Fibroblast of lung (primary cell): ENCODE data around the gene SIPA1L3. TPM values are rescaled to one million over a fixed set of nuclear protein-coding genes. Genes with fewer than 3 reads are reported as not detected.

Source experiments
- DNase-seq, 2 donors: peaks; one replicate each; pipeline versions ENCODE4 v3.0.0 to v3.0.0-alpha.2; 2010; ENCODE audit warnings: low read depth in 2 of 2
- H2AFZ ChIP-seq: 2 replicates; pipeline ENCODE4 v1.5.1; 2012; ENCODE audit warnings: low read length, control low read depth, inconsistent platforms
- H3K27ac ChIP-seq: 2 replicates; pipeline ENCODE4 v1.5.1; 2011; ENCODE audit warnings: low read length, control low read depth; ENCODE audit not compliant: insufficient read depth
- H3K27me3 ChIP-seq: 2 replicates; pipeline ENCODE4 v1.5.1; 2011; ENCODE audit warnings: mild to moderate bottlenecking, low read length; ENCODE audit not compliant: control insufficient read depth, insufficient read depth
- H3K36me3 ChIP-seq: 2 replicates; pipeline ENCODE4 v1.5.1; 2011; ENCODE audit warnings: low read length; ENCODE audit not compliant: control insufficient read depth, insufficient read depth
- H3K4me1 ChIP-seq: 2 replicates; pipeline ENCODE4 v1.5.1; 2011; ENCODE audit warnings: low read length; ENCODE audit not compliant: control insufficient read depth, insufficient read depth; ENCODE audit errors: extremely low read depth
- H3K4me2 ChIP-seq: 2 replicates; pipeline ENCODE4 v1.5.1; 2011; ENCODE audit warnings: low read length, control low read depth; ENCODE audit not compliant: insufficient read depth; ENCODE audit errors: extremely low read depth
- H3K4me3 ChIP-seq, 4 experiments: fragments of 200-600 bp in 1 of 4; sonication (generic) in 1 of 4; replicated peaks in 1 of 4; 2 replicates each; pipeline ENCODE4 v1.5.1; 2011 to 2016; ENCODE audit warnings: low read length in 4 of 4, low read depth in 3 of 4, mild to moderate bottlenecking in 3 of 4, control low read depth in 2 of 4, inconsistent platforms in 1 of 4, mixed read lengths in 1 of 4; ENCODE audit not compliant: insufficient read depth in 1 of 4; ENCODE audit errors: control extremely low read depth in 1 of 4
- H3K79me2 ChIP-seq: 2 replicates; pipeline ENCODE4 v1.5.1; 2012; ENCODE audit warnings: mild to moderate bottlenecking, low read length, inconsistent platforms; ENCODE audit not compliant: control insufficient read depth, insufficient read depth
- H3K9ac ChIP-seq: 2 replicates; pipeline ENCODE4 v1.5.1; 2011; ENCODE audit warnings: mild to moderate bottlenecking, low read length, control low read depth; ENCODE audit not compliant: insufficient read depth
- H3K9me3 ChIP-seq: 2 replicates; pipeline ENCODE4 v1.5.1; 2012; ENCODE audit warnings: low read depth, low read length; ENCODE audit not compliant: control insufficient read depth, insufficient read depth
- H4K20me1 ChIP-seq: 2 replicates; pipeline ENCODE4 v1.5.1; 2011; ENCODE audit warnings: low read length; ENCODE audit not compliant: control insufficient read depth, insufficient read depth; ENCODE audit errors: extremely low read depth
- EZH2 ChIP-seq: IDR thresholded peaks from 2 replicates; pipeline ENCODE4 v1.5.1; 2012; ENCODE audit warnings: low read length, control low read depth, mild to moderate bottlenecking; ENCODE audit errors: missing control alignments
- polyA plus RNA-seq, 2 donors: library from polyadenylated mRNA; depleted of rRNA in 1 of 2; stranded (reverse) in 1 of 2; unstranded in 1 of 2; fragments of >200 nt; gene quantifications; 2 replicates each; pipeline ENCODE4 v1.2.1, GENCODE V29; 2011 to 2012; ENCODE audit warnings: missing spikeins in 1 of 2
- total RNA-seq: library from RNA; depleted of rRNA; stranded (reverse); fragments of >200 nt; gene quantifications from 2 replicates; pipeline ENCODE4 v1.2.1, GENCODE V29; 2014
- TF ChIP-seq, protein P1 (sequence below), 2 donors: IDR thresholded peaks in 1 of 2; conservative IDR thresholded peaks in 1 of 2; 1 replicate in 1 of 2; 2 replicates in 1 of 2; pipeline ENCODE4 v1.5.1; 2011 to 2012; ENCODE audit warnings: low read length in 2 of 2, control low read depth in 1 of 2, inconsistent platforms in 1 of 2, low read depth in 1 of 2, mild to moderate bottlenecking in 1 of 2

The SIPA1L3 gene
- total and polyA plus RNA-seq, 2 donors (not counting 1 experiment from before 2014, with no cell fraction given), result 3.7 to 10.1 TPM

DNA sequence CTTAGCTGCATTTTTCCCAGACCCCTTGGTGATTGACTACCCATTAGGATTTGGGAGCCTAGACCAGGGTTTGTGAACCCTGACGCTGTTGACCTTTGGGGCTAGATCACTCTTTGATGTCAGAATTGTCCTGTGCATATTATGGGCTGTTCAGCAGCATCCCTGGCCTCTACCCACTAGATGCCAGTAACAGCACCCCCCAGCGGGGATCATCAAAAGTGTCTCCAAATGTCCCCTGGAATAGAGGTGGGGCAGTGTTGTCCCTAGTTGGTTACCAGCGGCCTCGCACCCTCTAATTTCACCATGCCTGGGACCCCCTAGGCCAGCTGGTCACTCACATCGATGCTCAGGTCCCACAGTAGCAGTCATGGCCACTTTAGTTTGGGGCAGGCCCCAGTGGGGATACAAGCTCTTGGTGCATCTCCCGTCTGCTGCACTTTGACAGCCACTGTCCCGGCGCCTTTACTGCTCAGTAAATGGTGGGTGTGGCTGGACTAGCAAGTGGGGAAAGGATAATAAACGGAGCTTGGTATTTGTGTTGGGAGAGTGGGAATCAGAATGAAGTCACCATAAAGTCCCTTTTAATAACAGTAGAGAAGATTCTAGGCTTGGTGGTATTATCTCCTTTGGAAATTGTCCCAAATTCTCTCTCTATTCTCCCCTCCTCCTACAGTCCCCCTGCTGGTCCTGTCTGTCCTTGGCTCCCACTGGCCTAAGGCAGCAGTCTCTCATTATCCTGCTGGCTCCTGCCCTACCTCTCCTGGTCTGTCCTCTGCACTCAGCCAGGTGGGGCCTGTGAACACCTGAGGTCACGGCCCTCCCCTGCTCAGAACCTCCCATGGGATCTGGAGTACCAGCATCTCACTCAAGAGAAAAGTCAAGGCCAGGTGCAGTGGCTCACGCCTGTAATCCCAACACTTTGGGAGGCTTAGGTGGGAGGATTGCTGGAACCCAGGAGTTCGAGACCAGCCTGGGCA, 80.6 kb downstream of the SIPA1L3 start:
- H3K9me3 ChIP-seq, result no peaks in the 10 kb centered on the region
- no peak overlapping the region for H3K4me3 ChIP-seq
- no peak for TF ChIP-seq EZH2
- TF ChIP-seq, protein P1, sequence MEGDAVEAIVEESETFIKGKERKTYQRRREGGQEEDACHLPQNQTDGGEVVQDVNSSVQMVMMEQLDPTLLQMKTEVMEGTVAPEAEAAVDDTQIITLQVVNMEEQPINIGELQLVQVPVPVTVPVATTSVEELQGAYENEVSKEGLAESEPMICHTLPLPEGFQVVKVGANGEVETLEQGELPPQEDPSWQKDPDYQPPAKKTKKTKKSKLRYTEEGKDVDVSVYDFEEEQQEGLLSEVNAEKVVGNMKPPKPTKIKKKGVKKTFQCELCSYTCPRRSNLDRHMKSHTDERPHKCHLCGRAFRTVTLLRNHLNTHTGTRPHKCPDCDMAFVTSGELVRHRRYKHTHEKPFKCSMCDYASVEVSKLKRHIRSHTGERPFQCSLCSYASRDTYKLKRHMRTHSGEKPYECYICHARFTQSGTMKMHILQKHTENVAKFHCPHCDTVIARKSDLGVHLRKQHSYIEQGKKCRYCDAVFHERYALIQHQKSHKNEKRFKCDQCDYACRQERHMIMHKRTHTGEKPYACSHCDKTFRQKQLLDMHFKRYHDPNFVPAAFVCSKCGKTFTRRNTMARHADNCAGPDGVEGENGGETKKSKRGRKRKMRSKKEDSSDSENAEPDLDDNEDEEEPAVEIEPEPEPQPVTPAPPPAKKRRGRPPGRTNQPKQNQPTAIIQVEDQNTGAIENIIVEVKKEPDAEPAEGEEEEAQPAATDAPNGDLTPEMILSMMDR (conservative IDR thresholded peaks at IDR 0.05 in 1 of 2, IDR thresholded peaks at IDR 0.05 in 1 of 2; ENCODE audit: low read depth in 1 of 2, low read length in 2 of 2), result peak in 1 of 2 donors; percentile 22
- H3K79me2 ChIP-seq, result no peaks in the 10 kb centered on the region
- no peaks in the 10 kb centered on the region for H3K4me1 ChIP-seq
- no peak overlapping the region for H3K4me2 ChIP-seq
- H3K36me3 ChIP-seq, result no peaks in the 10 kb centered on the region
- DNase-seq, result no peak
- H3K27ac ChIP-seq, result no peak overlapping the region
- no peak overlapping the region for H2AFZ ChIP-seq
- H3K9ac ChIP-seq, result no peak overlapping the region
- H4K20me1 ChIP-seq, result no peaks in the 10 kb centered on the region
- H3K27me3 ChIP-seq, result no peaks in the 10 kb centered on the region

DNA sequence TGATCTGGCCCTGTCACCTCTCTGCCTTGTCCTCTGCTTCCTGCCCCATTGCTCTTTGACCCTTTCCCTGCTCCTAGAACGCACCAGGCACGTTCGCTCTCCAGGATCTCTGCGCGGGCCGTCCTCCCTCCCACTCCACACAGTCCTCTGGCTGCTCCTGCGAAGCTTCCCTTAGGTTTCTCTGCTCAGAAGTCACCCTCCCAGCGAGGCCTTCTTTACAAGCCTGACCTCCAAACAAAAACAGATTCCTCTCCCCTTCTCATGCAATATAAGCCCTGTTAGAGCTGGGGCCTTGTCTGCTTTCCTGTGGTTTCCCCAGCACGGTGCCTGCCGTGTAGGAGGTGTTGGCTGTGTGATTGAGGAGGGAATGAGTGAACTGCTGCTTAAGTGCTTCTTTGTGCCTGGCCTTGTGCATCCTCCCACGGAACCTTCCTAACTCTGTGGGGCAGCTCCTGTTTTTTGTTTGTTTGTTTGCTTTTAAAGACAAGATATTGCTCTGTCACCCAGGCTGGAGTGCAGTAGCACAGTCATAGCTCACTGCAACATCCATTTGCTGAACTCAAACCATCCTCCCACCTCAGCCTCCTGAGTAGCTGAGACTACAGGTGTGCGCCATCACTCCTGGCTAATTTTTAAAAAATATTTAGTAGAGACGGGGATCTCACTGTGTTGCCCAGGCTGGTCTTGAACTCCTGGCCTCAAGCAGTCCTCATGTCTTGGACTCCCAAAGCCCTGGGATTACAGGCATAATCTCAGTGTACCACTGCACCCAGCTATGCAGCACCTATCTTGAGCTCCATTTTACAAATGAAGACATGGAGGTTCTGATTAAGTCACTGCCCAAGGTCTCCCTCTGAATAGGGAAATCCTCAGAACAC, 82.0 kb downstream of the SIPA1L3 start:
- no peak overlapping the region for H3K4me3 ChIP-seq
- no peaks in the 10 kb centered on the region for H3K36me3 ChIP-seq
- no peaks in the 10 kb centered on the region for H3K4me1 ChIP-seq
- H3K9me3 ChIP-seq, result no peaks in the 10 kb centered on the region
- H3K27ac ChIP-seq, result no peak overlapping the region
- no peak overlapping the region for H3K4me2 ChIP-seq
- H3K79me2 ChIP-seq, result no peaks in the 10 kb centered on the region
- H3K9ac ChIP-seq, result no peak overlapping the region
- H2AFZ ChIP-seq, result no peak overlapping the region
- H4K20me1 ChIP-seq, result no peaks in the 10 kb centered on the region
- H3K27me3 ChIP-seq, result no peaks in the 10 kb centered on the region
- TF ChIP-seq, protein P1 (conservative IDR thresholded peaks at IDR 0.05 in 1 of 2, IDR thresholded peaks at IDR 0.05 in 1 of 2; ENCODE audit: low read depth in 1 of 2, low read length in 2 of 2), result no peak
- TF ChIP-seq EZH2, result no peak
- DNase-seq, result peak in 1 of 2 donors; percentile 31

DNA sequence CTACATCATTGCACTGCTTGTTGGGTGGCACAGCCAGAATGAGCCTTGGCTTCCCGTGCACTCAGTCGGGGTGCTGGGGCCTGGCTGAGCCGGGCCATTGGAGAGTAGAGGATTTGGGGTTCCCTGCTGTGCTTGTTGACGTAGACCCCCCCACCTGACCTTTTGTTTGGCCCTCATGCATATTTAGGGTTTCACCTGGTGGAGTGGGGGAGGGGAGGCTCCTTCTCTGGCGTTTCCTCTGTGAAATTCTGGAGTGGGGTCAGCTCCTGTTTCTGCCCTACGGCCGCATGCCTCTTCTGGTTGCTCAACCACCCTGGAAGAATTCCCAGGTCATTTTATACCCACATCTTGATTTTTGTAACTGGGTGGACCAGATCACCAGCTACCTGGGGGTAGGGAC, 82.8 kb downstream of the SIPA1L3 start:
- TF ChIP-seq EZH2, result no peak
- TF ChIP-seq, protein P1 (conservative IDR thresholded peaks at IDR 0.05 in 1 of 2, IDR thresholded peaks at IDR 0.05 in 1 of 2; ENCODE audit: low read depth in 1 of 2, low read length in 2 of 2), result no peak

More for the DNA sequence above, 82.8 kb downstream of the SIPA1L3 start:
- H3K9ac ChIP-seq, result no peak overlapping the region
- H2AFZ ChIP-seq, result no peak overlapping the region
- no peak overlapping the region for H3K4me3 ChIP-seq
- no peak overlapping the region for H3K4me2 ChIP-seq
- no peak overlapping the region for H3K27ac ChIP-seq
- no peaks in the 10 kb centered on the region for H3K9me3 ChIP-seq
- H3K4me1 ChIP-seq, result no peaks in the 10 kb centered on the region
- no peak for DNase-seq
- no peaks in the 10 kb centered on the region for H4K20me1 ChIP-seq
- H3K27me3 ChIP-seq, result no peaks in the 10 kb centered on the region
- H3K36me3 ChIP-seq, result no peaks in the 10 kb centered on the region
- H3K79me2 ChIP-seq, result no peaks in the 10 kb centered on the region
